RWPE2 (cell line): Measurements from ENCODE around the gene CFAP73.

Experiments
- ATAC-seq: fragments of 200-7000 bp; cut with Tn5 transposase; 3 replicates; pipeline ENCODE4 v1.9.1; 2021; ENCODE audit warnings: low read depth
- DNase-seq: peaks from one replicate; pipeline ENCODE4 v3.0.0-alpha.2; 2020; ENCODE audit warnings: low spot score
- H3K27ac ChIP-seq: fragments of 450-650 bp; 2 replicates; pipeline ENCODE4 v1.5.1; 2017; ENCODE audit warnings: mild to moderate bottlenecking; ENCODE audit not compliant: poor library complexity, severe bottlenecking
- H3K27me3 ChIP-seq: fragments of 250-450 bp; sonication (Bioruptor Pico); 2 replicates; pipeline ENCODE4 v1.5.1; 2021; ENCODE audit warnings: mild to moderate bottlenecking, moderate library complexity; ENCODE audit not compliant: insufficient read depth, poor library complexity, severe bottlenecking
- H3K36me3 ChIP-seq: fragments of 250-450 bp; sonication (Bioruptor Pico); 2 replicates; pipeline ENCODE4 v1.5.1; 2020; ENCODE audit warnings: low read depth, mild to moderate bottlenecking, moderate library complexity
- H3K4me1 ChIP-seq: fragments of 250-450 bp; sonication (Bioruptor Pico); 2 replicates; pipeline ENCODE4 v1.5.1; 2021; ENCODE audit warnings: mild to moderate bottlenecking, moderate library complexity; ENCODE audit not compliant: insufficient read depth, poor library complexity, severe bottlenecking
- H3K4me3 ChIP-seq: fragments of 250-450 bp; sonication (Bioruptor Pico); 2 replicates; pipeline ENCODE4 v1.5.1; 2021; ENCODE audit warnings: mild to moderate bottlenecking, moderate library complexity; ENCODE audit not compliant: severe bottlenecking
- H3K9me3 ChIP-seq: fragments of 250-450 bp; sonication (Bioruptor Pico); 2 replicates; pipeline ENCODE4 v1.5.1; 2021; ENCODE audit warnings: mild to moderate bottlenecking, moderate library complexity; ENCODE audit not compliant: severe bottlenecking
- TF ChIP-seq, protein P1 (sequence below): fragments of 450-650 bp; IDR thresholded peaks from one replicate; pipeline ENCODE4 v1.5.1; 2017; ENCODE audit warnings: mild to moderate bottlenecking, moderate library complexity; ENCODE audit not compliant: poor library complexity, severe bottlenecking

Gene CFAP73

DNA sequence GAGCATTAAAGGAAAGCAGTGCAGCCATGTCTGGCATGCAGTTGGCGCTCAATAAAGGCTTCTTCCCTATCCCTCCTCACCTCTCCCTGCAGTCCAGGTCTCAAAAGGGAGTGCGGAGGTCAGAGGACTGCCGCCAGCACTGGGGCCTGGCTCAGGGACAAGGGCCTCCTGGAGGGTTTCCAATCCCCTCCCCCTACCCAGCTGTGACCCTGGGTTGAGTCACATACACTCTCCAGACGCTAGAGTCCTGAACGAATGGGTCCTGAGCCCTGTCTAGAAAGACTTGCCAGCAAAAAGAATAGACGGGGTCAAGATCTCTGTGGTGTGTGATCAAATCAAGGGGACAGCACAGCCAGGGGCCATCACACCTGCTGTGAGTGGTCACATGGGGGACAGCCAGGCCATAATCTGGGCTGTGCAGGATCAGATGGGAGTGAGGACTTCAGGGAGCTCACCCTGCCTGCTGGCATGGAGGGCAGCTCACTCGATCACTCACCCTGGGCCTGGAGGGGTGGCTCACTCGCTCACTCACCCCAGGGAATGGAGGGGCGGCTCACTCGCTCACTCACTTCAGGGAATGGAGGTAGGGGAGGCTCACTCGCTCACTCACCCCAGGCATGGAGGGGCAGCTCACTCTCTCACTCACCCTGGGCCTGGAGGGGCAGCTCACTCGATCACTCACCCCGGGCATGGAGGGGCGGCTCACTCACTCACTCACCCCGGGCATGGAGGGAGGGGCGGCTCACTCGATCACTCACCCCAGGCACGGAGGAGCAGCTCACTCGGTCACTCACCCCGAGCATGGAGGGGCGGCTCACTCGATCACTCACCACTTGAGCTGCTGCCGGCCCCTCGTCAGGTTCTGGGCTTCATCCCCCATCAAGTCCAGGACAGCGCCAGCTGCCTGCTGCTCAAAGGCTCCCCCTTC is 12.8 kb downstream of the CFAP73 start:
- no peak for DNase-seq
- Histone ChIP-seq H3K27ac (no peak overlapping the region), H3K36me3 (peaks cover 70% of the 10 kb centered on the region), H3K4me3 (no peak overlapping the region), H3K27me3 (no peaks in the 10 kb centered on the region), H3K9me3 (no peaks in the 10 kb centered on the region), H3K4me1 (no peaks in the 10 kb centered on the region)
- TF ChIP-seq, protein P1, sequence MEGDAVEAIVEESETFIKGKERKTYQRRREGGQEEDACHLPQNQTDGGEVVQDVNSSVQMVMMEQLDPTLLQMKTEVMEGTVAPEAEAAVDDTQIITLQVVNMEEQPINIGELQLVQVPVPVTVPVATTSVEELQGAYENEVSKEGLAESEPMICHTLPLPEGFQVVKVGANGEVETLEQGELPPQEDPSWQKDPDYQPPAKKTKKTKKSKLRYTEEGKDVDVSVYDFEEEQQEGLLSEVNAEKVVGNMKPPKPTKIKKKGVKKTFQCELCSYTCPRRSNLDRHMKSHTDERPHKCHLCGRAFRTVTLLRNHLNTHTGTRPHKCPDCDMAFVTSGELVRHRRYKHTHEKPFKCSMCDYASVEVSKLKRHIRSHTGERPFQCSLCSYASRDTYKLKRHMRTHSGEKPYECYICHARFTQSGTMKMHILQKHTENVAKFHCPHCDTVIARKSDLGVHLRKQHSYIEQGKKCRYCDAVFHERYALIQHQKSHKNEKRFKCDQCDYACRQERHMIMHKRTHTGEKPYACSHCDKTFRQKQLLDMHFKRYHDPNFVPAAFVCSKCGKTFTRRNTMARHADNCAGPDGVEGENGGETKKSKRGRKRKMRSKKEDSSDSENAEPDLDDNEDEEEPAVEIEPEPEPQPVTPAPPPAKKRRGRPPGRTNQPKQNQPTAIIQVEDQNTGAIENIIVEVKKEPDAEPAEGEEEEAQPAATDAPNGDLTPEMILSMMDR = no peak
- ATAC-seq = no peak

DNA sequence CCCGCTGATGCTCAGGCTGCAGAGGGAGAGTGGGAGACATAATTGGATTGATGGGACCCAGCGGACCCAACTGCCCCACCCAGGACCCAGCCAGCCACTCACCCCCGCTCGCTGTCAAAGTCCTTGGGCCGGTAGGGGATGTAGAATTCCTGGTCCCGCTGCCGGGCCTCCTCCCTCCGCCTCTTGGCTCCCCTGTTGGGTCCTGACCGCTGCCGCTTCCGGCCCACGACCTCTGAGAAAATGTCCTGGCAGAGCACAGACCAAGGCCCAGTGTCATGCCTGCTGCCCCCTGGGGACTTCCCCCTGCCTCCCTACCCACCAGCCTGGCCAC is 13.5 kb downstream of the CFAP73 start:
- Histone ChIP-seq H3K27ac (no peak overlapping the region), H3K4me1 (no peaks in the 10 kb centered on the region), H3K4me3 (no peak overlapping the region), H3K9me3 (no peaks in the 10 kb centered on the region), H3K36me3 (peaks cover 72% of the 10 kb centered on the region), H3K27me3 (no peaks in the 10 kb centered on the region)
- DNase-seq (no peak), ATAC-seq (no peak)
- TF ChIP-seq, protein P1 = no peak

DNA sequence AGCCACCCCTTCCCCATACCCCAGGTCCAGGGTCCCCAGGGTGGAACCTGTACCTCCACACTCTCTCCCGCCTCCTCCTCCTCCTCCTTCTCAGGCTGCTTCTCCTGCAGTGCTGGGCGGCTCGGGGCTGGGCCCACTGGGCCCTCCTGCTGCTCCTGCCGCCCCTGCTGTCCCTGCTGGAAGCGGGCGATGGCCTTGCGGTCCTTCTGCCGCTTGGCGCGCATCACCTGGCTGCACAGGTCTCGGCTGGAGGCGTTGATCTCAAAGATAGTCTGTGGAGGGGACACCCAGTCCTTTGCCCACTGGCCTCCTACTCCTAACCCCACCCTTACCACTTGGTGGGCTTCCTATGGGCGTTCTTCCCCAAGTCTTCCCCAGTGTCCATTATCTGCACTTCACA is 14.5 kb downstream of the CFAP73 start:
- Histone ChIP-seq H3K9me3 (no peaks in the 10 kb centered on the region), H3K36me3 (peaks cover 71% of the 10 kb centered on the region), H3K27me3 (no peaks in the 10 kb centered on the region), H3K4me3 (no peak overlapping the region), H3K4me1 (no peaks in the 10 kb centered on the region), H3K27ac (no peak overlapping the region)
- ATAC-seq (no peak), DNase-seq (no peak)
- TF ChIP-seq, protein P1 = no peak

DNA sequence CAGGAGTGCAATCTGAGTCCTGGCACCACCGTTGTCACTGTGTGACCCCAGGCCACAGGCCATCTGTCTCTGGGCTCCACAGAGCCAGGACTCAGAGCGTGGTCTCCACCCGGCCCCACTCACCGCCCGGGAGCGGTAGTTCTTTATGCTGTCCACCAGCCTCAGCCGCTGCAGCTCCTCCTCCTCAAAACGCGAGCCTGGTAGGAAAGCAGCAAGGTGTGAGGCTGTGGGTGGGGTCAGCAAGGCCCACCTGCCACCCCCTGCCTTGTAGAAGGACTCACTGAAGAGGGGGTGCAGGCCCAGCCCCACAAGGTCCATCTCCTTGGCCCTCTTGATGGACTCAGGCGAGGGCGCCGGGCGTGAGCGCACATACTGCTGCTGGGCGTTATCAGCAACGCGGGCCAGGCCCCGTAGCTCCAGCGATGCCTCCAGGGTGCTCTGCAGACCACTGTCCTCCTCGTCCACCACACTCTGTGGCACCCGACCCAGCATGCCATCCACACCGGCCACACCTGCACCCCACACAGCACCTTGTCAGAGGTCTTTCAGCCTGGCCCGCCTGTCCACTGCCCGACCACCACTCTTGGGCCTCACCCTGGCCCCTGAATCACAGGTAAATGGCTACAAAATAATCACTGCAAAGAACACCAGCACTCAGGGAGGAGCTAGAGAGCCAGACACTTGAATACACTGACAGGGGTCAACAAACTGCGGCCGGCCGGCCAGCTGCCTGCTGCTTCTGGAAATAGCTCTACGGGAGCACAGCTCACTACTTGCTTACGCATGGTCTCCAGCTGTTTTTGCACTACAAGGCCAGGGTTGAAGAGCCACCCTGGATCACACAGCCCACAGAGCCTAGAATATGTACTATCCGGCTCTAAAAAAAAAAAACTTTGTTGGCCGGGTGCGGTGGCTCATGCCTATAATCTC is 16.3 kb downstream of the CFAP73 start:
- H3K27ac ChIP-seq = no peak overlapping the region
- no peak overlapping the region for H3K4me3 ChIP-seq
- peaks cover 73% of the 10 kb centered on the region for H3K36me3 ChIP-seq
- TF ChIP-seq, protein P1 = no peak
- no peaks in the 10 kb centered on the region for H3K9me3 ChIP-seq
- ATAC-seq (no peak), DNase-seq (no peak)
- no peaks in the 10 kb centered on the region for H3K4me1 ChIP-seq
- H3K27me3 ChIP-seq = no peaks in the 10 kb centered on the region
